Left forelimb (tissue), 1 donor: ENCODE results near the gene GTSF1L.

ENCODE experiments used
- DNase-seq: peaks from one replicate; pipeline ENCODE4 v3.0.0-alpha.2; 2018; ENCODE audit warnings: low spot score

The GTSF1L gene

DNA sequence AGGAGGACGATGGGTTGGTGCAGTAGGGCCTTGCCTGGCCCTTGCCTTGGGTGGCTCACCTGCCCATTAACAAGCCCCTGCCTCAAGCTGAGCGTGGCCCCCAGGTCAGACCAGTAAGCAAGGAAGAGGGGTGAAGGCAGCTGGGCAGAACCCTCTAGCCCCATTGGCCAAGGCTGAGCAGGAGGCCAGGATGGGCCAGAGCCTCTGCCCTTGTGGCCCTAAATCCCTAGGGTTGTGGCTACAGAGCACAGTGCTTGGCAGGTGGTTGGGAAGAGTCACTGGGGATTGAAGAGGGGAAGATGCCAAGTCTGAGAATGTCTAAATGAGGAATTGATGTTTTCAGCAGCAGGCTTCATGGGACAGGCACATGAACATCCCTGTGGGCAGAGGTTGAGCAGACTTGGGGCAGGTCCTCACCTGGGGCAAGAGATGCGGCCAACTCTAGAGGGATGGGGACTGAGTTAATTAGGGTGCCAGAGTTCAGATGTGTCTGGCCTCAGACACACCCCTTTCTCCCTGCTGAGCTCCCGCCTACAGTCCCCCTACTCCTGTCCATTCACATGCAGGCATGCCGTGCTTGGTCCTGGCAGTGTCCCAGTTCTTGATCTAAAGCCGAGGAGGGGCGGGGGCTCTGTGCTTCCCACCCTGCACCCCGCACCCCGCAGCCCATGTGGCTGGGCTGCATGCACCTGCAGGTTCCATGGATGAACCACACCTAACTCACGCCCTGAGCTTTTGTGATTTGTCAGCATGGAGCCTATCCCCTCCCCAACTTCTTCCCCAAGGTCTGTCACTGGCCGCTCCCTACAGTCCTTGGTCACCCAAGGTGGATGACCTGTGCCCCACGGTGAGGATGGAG is 9.8 kb downstream of the GTSF1L start:
- DNase-seq: no peak

DNA sequence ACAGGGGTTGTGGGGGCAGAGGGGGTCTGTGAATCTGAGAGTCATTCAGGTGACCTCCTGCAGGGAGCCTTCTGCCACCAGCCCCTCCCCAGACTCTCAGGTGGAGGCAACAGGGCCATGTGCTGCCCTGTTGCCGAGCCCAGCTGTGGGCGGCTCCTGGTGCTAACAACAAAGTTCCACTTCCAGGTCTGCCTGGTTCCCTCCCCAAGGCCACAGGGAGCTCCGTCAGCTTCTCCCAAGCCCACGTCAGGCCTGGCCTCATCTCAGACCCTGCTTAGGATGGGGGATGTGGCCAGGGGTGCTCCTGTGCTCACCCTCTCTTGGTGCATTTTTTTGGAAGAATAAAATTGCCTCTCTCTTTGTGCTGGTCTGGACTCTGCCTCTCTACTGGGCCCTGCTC is 10.7 kb downstream of the GTSF1L start:
- no peak for DNase-seq

DNA sequence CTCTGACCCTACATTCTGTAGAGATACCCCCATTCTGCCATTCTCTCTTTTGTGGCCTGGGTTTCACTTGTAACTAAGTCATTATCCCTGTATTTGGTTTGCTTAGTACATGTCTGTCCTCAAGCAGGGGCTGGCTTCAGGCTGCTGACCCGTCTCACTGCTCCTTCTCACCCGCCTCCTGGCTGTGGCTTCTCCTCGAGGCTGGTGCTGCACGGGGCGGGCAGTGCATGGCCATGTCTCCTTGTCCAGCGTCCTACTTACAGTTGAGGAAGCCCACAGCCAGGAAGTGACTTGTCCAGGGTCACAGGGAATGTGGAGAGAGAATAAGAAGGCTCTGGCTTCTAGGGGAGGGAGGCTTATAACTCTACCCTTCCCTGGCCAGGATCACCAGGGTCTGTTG is 11.3 kb downstream of the GTSF1L start:
- DNase-seq: no peak

DNA sequence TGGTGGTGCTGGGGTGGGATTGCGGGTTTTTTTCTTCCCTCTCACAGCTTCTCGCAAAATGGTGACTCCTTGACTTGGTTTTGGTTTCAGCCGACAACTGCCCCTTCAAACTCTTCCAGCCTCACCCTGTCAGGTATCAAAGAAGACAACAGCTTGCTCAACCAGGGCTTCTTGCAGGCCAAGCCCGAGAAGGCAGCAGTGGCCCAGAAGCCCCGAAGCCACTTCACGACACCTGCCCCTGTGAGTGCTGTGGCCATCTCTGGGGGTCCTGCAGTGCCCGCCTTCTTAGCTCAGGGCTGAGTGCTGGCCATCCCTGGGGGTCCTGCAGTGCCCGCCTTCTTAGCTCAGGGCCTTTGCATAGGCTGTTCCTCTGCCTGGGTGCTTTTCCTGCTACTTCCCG is 11.8 kb downstream of the GTSF1L start:
- DNase-seq: no peak

DNA sequence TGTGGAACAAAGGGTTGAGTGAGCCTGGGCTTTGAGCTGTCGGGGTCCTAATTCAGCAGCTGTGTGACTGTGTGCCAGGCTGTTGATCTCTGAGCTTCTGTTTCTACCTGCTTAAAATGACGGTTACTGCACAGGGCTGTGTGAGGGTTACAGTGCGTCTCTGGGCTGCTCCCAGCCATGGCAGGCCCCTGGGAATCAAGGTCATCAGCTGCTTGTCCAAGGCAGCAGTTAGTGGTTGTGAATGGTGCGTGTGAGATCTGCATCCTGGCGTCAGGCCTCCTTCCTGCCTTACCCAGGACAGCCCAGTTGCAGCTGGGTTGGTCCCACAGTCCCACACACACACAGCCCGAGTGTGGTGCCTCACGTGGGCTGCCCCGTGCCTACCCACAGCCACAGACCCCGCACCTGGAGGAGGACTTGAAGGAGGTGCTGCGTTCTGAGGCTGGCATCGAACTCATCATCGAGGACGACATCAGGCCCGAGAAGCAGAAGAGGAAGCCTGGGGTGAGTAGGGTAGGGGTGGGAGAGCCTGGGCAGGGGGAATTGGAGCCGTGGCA is 15.6 kb downstream of the GTSF1L start:
- no peak for DNase-seq

DNA sequence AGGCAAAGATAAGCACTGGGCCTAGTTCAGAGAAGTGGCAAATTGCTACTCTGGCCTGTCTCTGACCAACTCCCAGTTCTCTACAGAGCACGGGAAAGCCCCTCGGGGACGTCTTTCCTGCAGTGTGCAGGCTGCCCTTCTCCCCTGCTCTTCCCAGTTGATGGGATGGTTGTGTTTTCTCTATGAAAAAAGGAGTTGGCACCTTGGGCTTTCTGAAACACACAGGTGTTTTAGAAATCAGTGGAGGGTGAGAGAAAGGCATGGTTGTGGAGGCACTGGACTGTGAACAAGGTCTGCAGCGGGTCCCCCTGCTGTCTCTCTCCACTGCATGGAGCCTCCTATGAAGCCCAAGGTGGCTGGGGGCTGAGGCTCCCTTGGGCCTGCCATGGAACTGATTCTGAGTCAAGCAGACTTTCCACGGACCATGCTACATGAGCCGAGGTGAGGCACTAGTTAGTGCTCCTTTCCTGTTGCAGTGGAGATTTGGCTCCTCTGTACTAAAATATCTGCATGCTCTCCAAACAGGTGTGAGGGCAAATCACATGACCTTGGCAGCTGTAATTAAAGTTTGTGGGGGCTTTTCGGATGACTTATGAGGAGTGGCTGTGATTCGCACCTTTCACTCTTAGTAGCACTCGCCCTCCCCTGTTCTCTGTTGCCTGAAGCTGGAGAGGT is 16.3 kb downstream of the GTSF1L start:
- DNase-seq: no peak

DNA sequence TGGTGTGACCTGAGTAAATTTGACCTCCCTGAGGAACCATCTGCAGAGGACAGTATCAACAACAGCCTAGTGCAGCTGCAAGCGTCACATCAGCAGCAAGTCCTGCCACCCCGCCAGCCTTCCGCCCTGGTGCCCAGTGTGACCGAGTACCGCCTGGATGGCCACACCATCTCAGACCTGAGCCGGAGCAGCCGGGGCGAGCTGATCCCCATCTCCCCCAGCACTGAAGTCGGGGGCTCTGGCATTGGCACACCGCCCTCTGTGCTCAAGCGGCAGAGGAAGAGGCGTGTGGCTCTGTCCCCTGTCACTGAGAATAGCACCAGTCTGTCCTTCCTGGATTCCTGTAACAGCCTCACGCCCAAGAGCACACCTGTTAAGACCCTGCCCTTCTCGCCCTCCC is 24.3 kb downstream of the GTSF1L start:
- DNase-seq: no peak

DNA sequence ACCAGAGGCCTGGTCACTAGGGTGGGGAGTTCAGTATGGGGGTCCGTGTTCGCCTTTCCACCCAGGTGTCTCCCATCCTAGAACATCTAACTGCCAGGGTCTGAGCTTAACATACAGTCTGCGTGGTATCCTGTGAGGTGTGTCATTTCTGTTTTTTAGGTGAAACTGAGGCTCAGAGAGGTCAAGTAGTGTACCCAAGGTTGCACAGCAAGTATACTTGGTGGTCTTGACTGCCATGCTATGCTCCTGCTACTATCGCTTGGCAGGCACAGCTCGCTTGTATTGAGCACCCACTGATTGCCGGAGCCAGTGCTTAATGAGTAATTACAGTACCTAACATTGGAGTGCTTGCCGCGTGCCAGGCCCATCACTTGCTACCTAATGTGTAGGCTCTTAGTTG is 26.2 kb downstream of the GTSF1L start:
- no peak for DNase-seq

DNA sequence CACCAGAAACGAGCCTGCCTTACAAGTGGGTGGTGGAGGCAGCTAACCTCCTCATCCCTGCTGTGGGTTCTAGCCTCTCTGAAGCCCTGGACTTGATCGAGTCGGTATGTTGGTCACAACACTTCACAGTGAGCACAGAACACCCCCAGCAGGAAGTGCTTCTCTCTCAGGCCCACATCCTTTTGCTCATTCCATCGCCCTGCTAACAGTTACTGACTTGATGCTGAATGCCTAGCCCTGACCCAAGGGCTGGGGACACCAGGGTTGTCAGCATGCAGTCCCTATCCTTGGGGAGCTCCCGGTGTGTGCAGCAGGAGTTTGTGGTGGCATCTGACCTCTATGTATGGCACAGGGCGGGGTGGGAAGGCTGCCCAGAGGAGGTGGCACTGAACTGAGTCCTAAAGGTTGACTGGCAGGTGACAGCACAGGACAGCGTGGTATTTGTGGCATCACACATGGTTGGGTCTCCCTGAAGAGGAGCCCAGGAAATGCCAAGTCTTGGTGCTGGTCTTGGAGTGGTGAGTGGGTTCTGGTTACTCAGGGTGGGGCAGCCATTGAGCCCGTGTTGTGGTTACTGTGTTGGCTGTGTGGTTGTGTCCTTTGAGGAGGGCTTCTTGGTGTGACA is 26.7 kb downstream of the GTSF1L start:
- no peak for DNase-seq

DNA sequence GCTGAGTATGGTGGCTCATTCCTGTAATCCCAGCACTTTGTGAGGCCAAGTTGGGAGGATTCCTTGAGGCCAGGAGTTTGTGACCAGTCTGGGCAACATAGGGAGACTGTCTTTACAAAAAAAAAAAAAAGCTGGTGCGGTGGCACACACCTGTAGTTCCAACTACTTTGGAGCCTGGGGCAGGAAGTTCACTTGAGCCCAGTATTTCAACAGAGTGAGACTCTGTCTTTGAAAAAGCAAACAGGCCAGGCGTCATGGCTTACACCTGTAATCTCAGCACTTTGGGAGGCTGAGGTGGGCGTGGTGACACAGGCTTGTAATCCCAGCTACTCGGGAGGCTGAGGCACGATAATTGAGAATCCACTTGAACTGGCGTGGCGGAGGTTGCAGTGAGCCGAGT is 31.2 kb downstream of the GTSF1L start:
- DNase-seq: no peak

DNA sequence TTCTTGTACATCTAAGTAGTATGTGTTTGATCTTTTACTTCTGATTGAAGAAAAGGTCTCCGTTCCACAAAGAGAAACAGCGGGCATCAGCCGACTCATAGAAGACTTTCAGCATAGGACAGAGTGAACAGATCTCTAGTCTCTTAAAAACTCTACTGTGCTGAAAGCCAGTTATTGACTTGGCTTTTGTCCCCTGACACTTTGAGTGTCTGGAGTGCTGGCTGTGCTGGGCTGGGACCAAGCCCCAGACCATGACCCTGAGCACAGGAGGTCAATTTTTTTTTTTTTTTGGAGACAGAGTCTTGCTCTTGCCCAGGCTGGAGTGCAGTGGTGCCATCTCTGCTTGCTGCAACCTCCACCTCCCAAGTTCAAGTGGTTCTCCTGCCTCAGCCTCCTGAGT is 32.0 kb downstream of the GTSF1L start:
- no peak for DNase-seq

DNA sequence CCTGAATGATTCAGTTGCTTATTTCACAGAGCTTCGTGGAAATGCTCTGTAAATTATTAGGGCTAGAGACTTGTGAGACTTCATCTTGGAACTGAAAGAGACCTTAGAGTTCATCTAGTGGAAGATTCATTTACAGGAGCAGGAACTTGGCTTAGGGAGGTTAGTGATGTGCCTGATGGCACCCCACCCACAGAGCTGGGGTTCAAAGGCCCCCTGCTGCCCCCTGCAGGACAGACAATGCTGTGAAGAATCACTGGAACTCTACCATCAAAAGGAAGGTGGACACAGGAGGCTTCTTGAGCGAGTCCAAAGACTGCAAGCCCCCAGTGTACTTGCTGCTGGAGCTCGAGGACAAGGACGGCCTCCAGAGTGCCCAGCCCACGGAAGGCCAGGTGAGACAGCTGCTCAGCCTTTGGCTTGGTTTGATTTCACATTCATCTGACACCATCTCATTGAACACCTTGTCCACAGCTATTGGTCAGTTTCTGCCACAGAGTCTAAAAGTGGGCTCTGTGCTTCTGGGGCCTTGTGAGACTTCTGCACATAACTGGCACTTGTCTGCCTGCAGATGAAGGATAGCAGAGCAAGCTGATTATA is 34.8 kb downstream of the GTSF1L start:
- no peak for DNase-seq

DNA sequence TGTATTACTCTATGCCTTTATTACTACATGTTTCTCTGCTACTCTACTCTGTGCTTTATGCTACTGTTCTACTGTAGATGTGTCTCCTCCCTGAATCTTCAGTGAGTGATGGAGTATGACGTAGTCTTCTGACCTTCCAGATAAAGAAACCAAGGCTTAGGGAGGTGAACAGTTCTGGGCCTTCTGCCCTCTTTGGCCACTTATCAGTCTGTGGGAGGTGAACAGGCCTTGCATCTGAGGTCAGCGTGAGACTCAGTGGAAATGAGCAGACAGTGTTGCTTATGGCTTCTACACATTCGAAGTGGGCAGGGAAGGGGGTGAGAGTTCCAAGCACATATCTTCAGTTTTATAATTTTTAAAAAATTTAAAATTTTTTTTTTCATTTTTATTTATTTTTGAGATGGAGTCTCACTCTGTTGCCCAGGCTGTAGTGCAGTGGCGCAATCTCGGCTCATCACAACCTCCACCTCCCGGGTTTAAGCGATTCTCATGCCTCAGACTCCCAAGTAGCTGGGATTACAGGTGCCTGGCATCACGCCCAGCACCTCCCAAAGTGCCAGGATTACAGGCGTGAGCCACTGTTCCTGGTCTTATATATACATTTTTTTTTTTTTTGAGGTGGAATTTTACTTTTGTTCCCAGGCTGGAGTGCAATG is 35.7 kb downstream of the GTSF1L start:
- no peak for DNase-seq

DNA sequence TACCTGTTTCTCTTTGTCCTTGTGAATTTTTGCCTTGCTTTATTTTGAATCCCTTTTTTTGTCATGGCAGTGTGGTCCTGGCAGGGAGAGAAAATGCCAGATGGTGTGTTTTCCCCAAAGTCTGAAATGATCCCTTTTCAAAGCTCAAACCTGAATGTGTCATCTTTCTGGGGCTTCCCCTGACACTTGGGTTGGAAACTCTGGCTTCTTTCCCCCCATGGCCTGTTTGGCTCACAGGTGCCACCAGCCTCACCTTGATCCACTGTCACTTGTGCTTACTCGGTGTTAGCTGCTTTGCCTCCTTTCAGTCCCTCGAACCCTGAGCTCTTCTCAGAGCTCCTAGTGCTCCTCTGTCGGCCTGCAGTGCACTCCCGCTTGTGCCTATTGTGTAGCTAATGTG is 37.6 kb downstream of the GTSF1L start:
- no peak for DNase-seq

DNA sequence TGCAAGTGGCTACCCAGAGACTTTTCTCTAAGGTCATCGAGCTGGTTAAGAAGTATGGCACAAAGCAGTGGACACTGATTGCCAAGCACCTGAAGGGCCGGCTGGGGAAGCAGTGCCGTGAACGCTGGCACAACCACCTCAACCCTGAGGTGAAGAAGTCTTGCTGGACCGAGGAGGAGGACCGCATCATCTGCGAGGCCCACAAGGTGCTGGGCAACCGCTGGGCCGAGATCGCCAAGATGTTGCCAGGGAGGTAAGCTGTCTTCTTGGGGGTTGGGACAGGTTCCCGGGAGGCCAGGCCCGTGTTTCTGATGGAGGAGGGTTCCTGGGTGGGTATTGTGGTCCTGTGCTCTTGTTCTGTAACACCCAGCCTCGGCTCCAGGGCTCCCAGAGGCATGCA is 40.0 kb downstream of the GTSF1L start:
- DNase-seq: no peak

DNA sequence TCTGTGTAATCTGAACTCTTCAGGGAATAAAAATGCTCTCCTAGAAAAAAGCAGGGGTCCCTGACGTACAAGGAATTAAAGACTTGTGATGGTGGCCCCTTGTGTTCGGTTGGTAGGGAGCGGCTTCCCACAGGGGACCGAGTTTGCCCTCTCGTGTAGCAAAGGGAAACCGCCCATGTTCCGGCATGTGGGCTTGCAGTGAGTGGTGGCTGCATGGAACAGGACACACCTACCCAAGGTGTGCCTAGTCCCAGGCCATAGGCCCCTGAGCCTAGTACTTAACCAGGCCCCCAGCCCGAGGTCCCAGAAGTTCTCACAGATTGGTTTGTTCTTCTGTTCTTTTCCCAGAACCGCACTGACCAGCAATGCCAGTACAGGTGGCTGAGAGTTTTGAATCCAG is 44.4 kb downstream of the GTSF1L start:
- no peak for DNase-seq

DNA sequence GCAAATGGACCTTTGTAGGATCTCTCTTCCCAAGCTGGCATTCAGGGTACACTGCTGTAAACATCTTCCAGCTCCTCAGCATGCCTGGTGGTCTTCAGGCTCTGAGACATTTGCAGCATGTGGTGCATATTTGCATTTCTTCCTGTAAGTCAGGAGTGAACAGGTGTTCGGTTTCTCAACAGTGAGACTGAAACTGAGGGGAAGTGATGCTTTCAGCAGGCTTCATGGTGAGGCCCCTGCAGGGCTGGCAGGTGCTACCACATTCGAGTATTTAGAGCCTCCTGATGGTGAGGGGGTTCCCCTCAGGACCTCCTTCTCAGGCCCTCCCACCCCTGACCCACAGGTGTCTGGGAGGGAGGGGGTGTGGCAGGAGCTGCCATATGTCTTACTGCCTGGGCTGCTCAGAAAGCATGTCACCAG is 44.8 kb downstream of the GTSF1L start:
- no peak for DNase-seq

DNA sequence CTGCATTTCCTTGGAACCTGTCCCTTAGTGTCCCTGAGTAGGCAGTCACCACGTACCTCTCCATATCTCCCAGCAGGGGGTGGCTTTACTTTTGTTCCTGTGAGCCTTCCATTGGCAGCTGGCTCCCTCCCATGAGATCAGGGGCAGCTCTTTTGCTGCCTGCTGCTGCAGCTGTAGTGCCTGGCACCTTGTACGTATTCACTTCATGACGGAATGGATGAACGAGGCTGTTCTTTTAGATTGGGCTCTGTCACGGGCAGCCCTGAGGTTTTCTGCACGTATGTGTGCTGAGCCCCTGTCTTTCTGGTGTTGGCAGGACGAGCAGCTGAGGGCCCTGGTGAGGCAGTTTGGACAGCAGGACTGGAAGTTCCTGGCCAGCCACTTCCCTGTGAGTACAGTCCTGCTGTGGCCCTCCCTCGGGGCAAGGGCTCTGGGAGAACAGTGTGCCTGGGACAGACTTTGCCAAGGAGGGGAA is 45.3 kb downstream of the GTSF1L start:
- no peak for DNase-seq

DNA sequence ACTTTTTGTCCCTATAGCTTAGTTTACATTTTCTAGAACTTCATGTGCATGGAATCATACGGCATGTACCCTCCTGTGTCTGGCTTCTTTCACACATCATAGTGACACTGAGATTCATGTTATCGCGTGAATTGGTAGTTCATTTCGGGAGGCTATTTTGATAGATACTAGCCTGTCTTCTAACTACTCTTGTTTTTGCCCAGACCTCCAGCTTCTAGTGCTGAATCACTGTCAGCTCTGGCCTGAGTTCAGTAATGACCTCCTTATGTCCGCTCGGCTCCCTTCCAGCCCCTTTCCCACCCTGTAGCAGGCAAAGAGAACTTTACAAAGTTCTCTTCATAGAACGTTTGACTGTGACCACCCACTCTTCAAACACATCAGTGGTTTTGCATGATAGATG is 45.8 kb downstream of the GTSF1L start:
- DNase-seq: no peak

DNA sequence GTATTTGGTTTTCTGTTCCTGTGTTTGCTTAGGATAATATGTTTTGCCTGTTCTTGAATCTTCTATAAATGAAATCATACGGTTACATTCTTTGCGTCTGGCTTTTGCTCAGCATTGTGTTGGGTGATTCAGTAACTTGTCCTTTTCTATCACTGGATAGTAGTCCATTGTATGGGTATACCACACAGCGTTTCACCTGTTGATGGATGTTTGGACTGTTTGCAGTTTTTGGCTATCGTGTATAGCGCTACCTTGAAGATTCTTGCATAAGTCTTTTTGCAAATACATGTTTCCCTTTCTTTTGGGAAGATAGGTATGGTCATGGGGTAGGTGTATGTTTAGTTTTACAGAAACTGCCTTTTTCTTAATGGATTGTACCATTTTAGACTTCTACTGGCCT is 50.4 kb downstream of the GTSF1L start:
- no peak for DNase-seq
